ENCODE measurements around the gene CCDC136.

Gene CCDC136

GRCh38 chr7:128844777-128845311 lies 53.1 kb downstream of the CCDC136 start:
- DNase-seq (ENCODE audit: low read depth in 2 of 2), result no peak

DNA sequence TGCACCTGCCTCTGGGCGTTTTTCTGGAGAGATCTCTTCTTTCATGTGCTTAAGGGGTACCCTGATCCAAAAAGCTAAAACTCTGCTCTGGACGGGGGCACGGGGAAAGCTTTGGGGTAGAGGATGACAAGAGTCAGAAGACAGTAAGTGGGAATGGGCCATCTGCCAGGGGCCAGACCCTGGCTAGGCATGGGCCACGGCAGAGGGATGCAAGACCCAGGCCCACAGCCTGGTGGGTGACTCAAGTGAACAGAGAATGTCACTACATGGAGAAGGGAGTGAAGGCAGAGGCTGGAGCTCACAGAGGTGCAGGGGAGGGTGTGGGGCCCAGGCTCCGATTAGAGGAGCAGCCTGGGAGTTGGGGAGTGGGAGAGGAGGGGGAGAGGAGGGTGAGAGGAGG lies 53.7 kb downstream of the CCDC136 start:
- no peak for DNase-seq (ENCODE audit: low read depth in 2 of 2)

GRCh38 chr7:128845987-128846386 lies 54.2 kb downstream of the CCDC136 start:
- DNase-seq (ENCODE audit: low read depth in 2 of 2), result no peak

DNA sequence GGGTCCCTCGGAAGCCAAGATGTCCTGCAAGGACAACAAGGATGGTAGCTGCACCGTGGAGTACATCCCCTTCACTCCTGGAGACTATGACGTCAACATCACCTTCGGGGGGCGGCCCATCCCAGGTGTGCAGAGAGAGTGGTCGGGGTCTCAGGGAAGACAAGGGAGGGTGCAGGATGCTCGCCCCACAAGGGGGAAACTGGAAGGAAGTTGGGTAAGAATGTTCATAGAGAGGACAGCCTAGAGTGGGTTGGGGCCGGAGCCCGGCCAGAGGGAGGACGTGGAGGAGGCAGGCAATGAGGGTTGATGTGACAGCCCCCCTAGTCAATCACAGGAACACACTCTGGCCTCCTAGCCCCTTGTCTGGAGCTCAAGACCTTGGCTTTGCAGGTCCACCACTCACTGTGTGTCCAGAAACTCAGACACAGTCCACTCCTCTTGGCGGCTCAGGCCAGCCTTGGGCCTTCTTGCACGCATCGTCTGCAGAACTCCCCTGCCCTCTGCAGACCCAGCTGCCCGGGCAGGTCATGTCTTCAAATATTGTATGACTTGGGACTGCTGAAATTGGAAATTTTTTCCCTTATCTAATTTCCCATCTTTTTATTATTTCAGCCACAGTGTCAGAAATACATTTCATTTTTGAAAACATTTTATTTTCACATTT lies 55.1 kb downstream of the CCDC136 start:
- no peak for DNase-seq (ENCODE audit: low read depth in 2 of 2)

DNA sequence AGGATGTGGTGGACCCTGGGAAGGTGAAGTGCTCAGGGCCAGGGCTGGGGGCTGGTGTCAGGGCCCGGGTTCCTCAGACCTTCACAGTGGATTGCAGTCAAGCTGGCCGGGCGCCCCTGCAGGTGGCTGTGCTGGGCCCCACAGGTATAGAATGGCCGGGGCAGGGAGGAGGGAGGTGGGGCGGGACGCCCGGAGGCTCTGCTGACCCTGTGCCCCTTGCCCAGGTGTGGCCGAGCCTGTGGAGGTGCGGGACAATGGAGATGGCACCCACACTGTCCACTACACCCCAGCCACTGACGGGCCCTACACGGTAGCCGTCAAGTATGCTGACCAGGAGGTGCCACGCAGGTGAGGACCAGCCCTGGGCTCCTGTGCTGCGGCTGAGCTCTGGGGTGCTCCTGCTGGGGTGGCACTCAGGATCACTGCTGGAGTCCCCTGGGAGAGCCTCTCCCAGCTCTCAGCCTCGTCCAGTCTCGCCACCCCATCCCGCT lies 56.0 kb downstream of the CCDC136 start:
- no peak for DNase-seq (ENCODE audit: low read depth in 2 of 2)

GRCh38 chr7:128848289-128849155 lies 56.8 kb downstream of the CCDC136 start:
- DNase-seq (ENCODE audit: low read depth in 2 of 2), result no peak

DNA sequence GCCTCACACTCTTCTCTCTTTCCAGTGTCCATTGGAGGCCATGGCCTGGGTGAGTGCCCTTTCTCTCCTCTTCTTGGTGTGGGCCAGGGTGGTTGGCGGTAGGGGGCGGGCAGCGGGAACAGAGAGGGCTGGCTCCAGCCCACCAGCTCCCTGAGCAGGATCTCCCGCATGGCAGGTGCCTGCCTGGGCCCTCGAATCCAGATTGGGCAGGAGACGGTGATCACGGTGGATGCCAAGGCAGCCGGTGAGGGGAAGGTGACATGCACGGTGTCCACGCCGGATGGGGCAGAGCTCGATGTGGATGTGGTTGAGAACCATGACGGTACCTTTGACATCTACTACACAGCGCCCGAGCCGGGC lies 57.4 kb downstream of the CCDC136 start:
- DNase-seq (ENCODE audit: low read depth in 2 of 2), result no peak

DNA sequence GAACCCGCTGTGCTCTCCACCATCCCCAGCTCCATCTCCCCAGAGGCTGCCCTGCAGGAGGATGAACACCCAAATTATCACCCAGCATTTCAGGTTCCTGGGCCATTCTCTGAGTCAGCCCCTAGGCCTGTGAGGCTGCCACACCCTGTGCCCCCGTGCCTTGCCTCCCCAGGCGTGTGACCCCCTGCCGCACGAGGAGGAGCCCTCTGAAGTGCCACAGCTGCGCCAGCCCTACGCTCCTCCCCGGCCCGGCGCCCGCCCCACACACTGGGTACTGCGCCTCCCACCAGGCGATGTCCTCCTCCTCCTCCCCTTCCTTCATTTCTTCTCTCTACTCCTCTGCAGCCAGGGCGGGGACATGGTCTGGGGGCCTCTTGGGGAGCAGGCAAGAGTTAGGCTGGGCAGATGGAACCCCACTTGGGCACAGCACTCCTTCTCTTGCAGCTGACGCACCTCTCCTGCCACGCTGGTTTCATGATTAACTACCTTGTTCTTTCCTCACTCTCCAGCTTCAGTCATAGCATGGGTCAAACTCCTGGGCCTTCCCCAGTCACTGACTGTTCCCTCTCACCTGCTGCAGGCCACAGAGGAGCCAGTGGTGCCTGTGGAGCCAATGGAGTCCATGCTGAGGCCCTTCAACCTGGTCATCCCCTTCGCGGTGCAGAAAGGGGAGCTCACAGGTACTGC lies 58.2 kb downstream of the CCDC136 start:
- DNase-seq (ENCODE audit: low read depth in 2 of 2), result no peak

DNA sequence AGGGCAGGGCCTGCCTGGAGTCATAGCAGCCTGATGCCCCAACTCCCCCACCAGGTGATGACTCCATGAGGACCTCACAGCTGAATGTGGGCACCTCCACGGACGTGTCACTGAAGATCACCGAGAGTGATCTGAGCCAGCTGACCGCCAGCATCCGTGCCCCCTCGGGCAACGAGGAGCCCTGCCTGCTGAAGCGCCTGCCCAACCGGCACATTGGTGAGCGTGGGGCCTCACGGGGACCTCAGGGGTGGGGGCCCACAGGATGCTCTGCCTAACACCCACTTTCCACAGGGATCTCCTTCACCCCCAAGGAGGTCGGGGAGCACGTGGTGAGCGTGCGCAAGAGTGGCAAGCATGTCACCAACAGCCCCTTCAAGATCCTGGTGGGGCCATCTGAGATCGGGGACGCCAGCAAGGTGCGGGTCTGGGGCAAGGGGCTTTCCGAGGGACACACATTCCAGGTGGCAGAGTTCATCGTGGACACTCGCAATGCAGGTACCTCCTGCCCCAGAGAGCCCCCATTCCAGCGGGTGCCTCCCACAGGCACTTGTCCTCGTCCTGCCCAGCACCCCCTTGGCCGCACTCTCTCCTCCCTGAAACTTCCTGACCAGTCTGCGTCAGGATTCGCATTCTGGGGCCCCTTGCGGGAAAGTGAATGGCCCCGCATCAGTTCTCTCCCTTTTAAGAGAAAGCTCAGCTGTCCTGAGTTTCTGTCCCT lies 60.9 kb downstream of the CCDC136 start:
- no peak for DNase-seq (ENCODE audit: low read depth in 2 of 2)

DNA sequence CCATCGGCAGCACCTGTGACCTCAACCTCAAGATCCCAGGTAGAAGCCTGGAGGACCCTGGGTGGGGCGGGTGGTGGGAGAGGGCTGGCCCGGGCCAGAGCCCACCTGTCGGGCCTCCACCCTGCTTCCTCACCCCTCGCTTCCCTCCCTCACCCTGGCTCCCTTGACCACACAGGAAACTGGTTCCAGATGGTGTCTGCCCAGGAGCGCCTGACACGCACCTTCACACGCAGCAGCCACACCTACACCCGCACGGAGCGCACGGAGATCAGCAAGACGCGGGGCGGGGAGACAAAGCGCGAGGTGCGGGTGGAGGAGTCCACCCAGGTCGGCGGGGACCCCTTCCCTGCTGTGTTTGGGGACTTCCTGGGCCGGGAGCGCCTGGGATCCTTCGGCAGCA lies 62.0 kb downstream of the CCDC136 start:
- DNase-seq (ENCODE audit: low read depth in 2 of 2), result no peak

- DNase-seq (ENCODE audit: low read depth in 2 of 2), result no peak
Measured at GRCh38 chr7:128854396-128854795, 62.6 kb downstream of the CCDC136 start.

GRCh38 chr7:128855559-128855958 lies 63.8 kb downstream of the CCDC136 start:
- DNase-seq (ENCODE audit: low read depth in 2 of 2), result no peak

DNA sequence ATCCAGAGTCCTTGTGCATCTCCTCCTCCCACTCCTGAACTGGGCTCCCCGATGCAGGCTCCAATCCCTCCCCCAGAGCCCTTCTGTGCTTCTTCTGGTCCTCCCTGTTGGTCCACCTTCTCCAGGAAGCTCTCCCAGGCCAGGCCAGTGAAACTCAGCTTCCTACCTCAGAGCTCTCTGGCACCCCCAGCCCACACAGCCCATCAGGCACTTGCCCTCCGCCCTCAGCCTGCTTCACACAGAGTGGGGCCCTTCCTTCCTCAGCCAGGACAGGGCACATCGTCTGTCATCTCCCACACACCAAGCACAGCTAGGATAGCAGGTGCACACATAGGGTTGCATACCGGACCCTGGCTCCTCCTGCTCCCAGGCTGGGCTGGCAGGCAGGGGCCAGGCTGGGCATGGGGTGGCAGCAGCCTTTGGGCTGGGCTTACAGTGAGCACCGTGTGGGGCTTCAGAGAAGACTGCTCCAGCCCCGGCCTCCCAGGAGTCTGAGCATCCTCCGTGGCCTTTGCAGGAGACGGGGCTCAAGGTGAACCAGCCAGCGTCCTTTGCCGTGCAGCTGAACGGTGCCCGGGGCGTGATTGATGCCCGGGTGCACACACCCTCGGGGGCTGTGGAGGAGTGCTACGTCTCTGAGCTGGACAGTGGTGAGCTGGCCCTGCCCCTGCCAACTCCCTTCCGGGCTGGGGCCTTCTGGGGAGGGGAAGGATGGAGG lies 64.4 kb downstream of the CCDC136 start:
- DNase-seq (ENCODE audit: low read depth in 2 of 2), result no peak

GRCh38 chr7:128858380-128859231 lies 66.8 kb downstream of the CCDC136 start:
- DNase-seq (ENCODE audit: low read depth in 2 of 2), result no peak

DNA sequence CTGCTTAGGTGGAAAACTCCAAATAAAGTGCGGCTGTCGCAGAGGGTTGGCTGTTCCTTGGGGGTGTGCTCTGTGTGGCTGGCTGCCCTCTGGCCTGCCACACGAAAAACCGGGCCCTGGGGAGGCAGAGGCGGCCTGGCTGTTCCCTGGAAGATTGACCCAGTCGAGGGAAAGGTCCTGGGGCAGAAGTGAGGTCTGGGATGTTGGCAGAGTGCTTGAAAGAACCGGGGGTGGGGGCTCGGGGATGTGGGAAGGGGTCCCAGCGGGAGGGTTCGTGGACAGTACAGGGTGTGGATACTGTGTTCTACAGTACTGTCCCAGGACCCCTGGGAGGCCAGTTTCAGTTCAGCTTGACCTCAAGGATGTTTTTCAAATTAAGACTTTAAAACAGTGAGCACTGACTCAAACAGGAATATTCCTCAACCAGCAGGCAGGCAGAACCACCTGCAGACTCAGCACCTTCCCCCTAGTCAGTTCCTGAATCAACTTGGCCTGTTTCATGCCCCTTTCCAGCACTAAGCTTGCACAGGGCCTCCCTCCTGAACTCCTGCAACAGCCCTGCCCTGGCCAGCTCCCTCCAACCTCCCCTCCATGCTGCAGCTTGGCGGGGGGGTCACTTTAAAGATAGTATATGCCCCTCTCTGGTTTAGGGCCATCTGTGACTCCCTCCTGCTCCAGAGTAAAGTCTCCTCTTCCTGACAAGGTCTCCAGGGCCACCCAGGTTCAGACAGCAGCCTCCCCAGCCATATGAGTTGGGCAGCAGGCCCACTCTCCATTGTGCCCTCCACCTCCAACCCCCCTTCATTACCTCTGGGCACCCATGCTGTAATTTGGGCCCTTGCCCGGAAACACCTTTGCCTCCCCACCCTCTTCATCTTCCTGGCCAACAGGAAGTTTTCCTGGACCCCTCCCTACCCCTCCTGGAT lies 67.7 kb downstream of the CCDC136 start:
- no peak for DNase-seq (ENCODE audit: low read depth in 2 of 2)

DNA sequence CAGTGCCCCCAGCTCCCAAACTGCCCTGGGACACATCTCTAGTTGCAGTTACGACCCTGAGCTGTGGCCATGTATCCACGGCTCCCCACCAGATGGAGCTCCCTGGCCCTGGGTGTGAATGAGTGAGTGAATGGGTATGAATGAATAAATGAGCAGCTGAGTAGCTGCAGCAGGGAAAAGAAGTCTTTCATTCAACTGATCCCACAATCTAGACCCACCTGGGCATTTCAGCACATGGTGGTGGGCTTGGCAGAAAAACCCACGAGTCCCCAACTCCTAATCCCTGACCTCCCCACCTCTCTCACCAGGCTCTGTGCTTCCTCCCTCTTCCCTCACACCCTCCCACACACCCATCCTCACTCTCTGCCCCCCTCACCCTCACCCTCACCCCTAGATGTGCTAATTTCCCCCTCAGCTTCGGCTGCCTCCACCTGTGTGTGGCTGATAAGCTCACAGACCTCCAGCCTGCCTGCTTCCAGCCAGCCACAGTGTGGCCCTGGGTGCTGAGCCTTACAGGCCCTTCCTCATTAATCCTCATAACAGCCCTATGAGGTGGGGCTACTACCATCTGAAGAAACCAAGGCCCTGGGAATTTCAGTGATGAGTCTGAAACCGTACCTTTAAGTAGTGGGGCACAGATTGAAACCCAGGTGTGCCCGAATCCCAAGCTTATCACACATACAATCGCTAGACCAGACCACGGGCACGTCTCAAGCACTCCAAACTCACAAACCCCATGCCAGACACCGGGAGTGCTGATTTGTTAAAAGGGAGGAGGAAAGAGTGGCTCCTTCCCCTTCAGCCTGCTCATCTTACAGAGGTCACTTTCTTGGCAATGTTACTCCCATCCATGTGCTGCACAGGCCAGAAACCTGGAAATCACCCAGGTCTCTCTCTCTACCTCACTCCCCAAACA lies 68.6 kb downstream of the CCDC136 start:
- DNase-seq (ENCODE audit: low read depth in 2 of 2), result no peak

- DNase-seq (ENCODE audit: low read depth in 2 of 2), result no peak
Measured at GRCh38 chr7:128861957-128862570, 70.3 kb downstream of the CCDC136 start.

Data from stimulated activated CD8-positive, alpha-beta memory T cell treated with anti-CD3 and anti-CD28 coated beads, Interleukin-7, amount 100 ng/mL, for 4 hours (primary cell).